ENCODE measurements around the gene CCDC7. TPM values are rescaled to one million over a fixed set of nuclear protein-coding genes. Genes with fewer than 3 reads are reported as not detected.
"Not testable (repeated sequence)": the region's sequence is repeated elsewhere in the genome, so short reads cannot be mapped to it uniquely, and the experiment has no call there.

Gene CCDC7
- total RNA-seq, 1 donor from 2014 or later: 9.0 TPM

GRCh38 chr10:32481606-32482005, 35.7 kb downstream of the CCDC7 start:
- H3K27me3 Mint-ChIP-seq: no peaks in the 10 kb centered on the region
- H3K9me3 Mint-ChIP-seq: peaks cover 4% of the 10 kb centered on the region
- DNase-seq (ENCODE audit: extremely low spot score, unreplicated experiment): no peak
- H3K36me3 Mint-ChIP-seq: peaks cover 36% of the 10 kb centered on the region
- TF ChIP-seq CTCF (conservative IDR thresholded peaks at IDR 0.05): no peak
- H3K27ac Mint-ChIP-seq: no peak overlapping the region
- no peaks in the 10 kb centered on the region for H3K4me1 Mint-ChIP-seq (ENCODE audit: unreplicated experiment)
- H3K4me3 Mint-ChIP-seq: no peak overlapping the region

GRCh38 chr10:32483019-32483502, 37.1 kb downstream of the CCDC7 start:
- not testable (repeated sequence) for H3K4me3 Mint-ChIP-seq; H3K27ac Mint-ChIP-seq; H3K4me1 Mint-ChIP-seq (ENCODE audit: unreplicated experiment); H3K9me3 Mint-ChIP-seq; DNase-seq (ENCODE audit: extremely low spot score, unreplicated experiment); H3K27me3 Mint-ChIP-seq
- peaks cover 40% of the 10 kb centered on the region for H3K36me3 Mint-ChIP-seq

- H3K9me3 Mint-ChIP-seq: peaks cover 15% of the 10 kb centered on the region
- H3K27me3 Mint-ChIP-seq; H3K4me1 Mint-ChIP-seq (ENCODE audit: unreplicated experiment); H3K4me3 Mint-ChIP-seq; DNase-seq (ENCODE audit: extremely low spot score, unreplicated experiment); H3K27ac Mint-ChIP-seq: not testable (repeated sequence)
- H3K36me3 Mint-ChIP-seq: peaks cover 38% of the 10 kb centered on the region
These were observed 42.1 kb downstream of the CCDC7 start for GRCh38 chr10:32488038-32488437.

GRCh38 chr10:32489158-32489557, 43.2 kb downstream of the CCDC7 start:
- no peak for TF ChIP-seq CTCF (conservative IDR thresholded peaks at IDR 0.05)

GRCh38 chr10:32489901-32490300, 44.0 kb downstream of the CCDC7 start:
- H3K4me3 Mint-ChIP-seq: peak overlapping the region; percentile 40
- H3K9me3 Mint-ChIP-seq: peaks cover 15% of the 10 kb centered on the region
- TF ChIP-seq CTCF (conservative IDR thresholded peaks at IDR 0.05): no peak
- H3K27me3 Mint-ChIP-seq: no peaks in the 10 kb centered on the region
- H3K36me3 Mint-ChIP-seq: peaks cover 31% of the 10 kb centered on the region
- DNase-seq (ENCODE audit: extremely low spot score, unreplicated experiment): no peak
- peak overlapping the region; percentile 70 for H3K27ac Mint-ChIP-seq
- no peaks in the 10 kb centered on the region for H3K4me1 Mint-ChIP-seq (ENCODE audit: unreplicated experiment)

More at GRCh38 chr10:32489158-32489557, 43.2 kb downstream of the CCDC7 start:
- no peak overlapping the region for H3K4me3 Mint-ChIP-seq
- no peaks in the 10 kb centered on the region for H3K4me1 Mint-ChIP-seq (ENCODE audit: unreplicated experiment)
- H3K27ac Mint-ChIP-seq: peak overlapping the region; percentile 70
- peaks cover 32% of the 10 kb centered on the region for H3K36me3 Mint-ChIP-seq
- no peaks in the 10 kb centered on the region for H3K27me3 Mint-ChIP-seq
- peaks cover 15% of the 10 kb centered on the region for H3K9me3 Mint-ChIP-seq
- no peak for DNase-seq (ENCODE audit: extremely low spot score, unreplicated experiment)

GRCh38 chr10:32494562-32494961, 48.6 kb downstream of the CCDC7 start:
- not testable (repeated sequence) for H3K27ac Mint-ChIP-seq; H3K27me3 Mint-ChIP-seq; H3K4me1 Mint-ChIP-seq (ENCODE audit: unreplicated experiment); DNase-seq (ENCODE audit: extremely low spot score, unreplicated experiment); H3K36me3 Mint-ChIP-seq; H3K4me3 Mint-ChIP-seq
- peaks cover 12% of the 10 kb centered on the region for H3K9me3 Mint-ChIP-seq

GRCh38 chr10:32500136-32500535, 54.2 kb downstream of the CCDC7 start:
- Mint-ChIP-seq H3K36me3 (peaks cover 24% of the 10 kb centered on the region), H3K9me3 (peaks cover 21% of the 10 kb centered on the region)
- H3K4me3 Mint-ChIP-seq; H3K27me3 Mint-ChIP-seq; H3K4me1 Mint-ChIP-seq (ENCODE audit: unreplicated experiment); H3K27ac Mint-ChIP-seq; DNase-seq (ENCODE audit: extremely low spot score, unreplicated experiment): not testable (repeated sequence)

GRCh38 chr10:32501906-32502305, 56.0 kb downstream of the CCDC7 start:
- H3K4me3 Mint-ChIP-seq: no peak overlapping the region
- no peak overlapping the region for H3K27ac Mint-ChIP-seq
- H3K4me1 Mint-ChIP-seq (ENCODE audit: unreplicated experiment): no peaks in the 10 kb centered on the region
- peaks cover 24% of the 10 kb centered on the region for H3K36me3 Mint-ChIP-seq
- TF ChIP-seq CTCF (conservative IDR thresholded peaks at IDR 0.05): no peak
- DNase-seq (ENCODE audit: extremely low spot score, unreplicated experiment): no peak
- H3K27me3 Mint-ChIP-seq: no peaks in the 10 kb centered on the region
- H3K9me3 Mint-ChIP-seq: peaks cover 16% of the 10 kb centered on the region

GRCh38 chr10:32505762-32506420, 60.0 kb downstream of the CCDC7 start:
- Mint-ChIP-seq H3K36me3 (peaks cover 23% of the 10 kb centered on the region), H3K9me3 (peaks cover 20% of the 10 kb centered on the region)
- DNase-seq (ENCODE audit: extremely low spot score, unreplicated experiment); H3K27me3 Mint-ChIP-seq; H3K4me1 Mint-ChIP-seq (ENCODE audit: unreplicated experiment); H3K4me3 Mint-ChIP-seq; H3K27ac Mint-ChIP-seq: not testable (repeated sequence)
